Measurements from ENCODE around the gene SERHL2. TPM values are rescaled to one million over a fixed set of nuclear protein-coding genes. Genes with fewer than 3 reads are reported as not detected.

Gene SERHL2
- 0.18 to 0.50 TPM (median 0.24 TPM) in 4 of 5 replicates, not detected in the other for total RNA-seq (2022; extraction: Qiagen RNA extraction)

DNA sequence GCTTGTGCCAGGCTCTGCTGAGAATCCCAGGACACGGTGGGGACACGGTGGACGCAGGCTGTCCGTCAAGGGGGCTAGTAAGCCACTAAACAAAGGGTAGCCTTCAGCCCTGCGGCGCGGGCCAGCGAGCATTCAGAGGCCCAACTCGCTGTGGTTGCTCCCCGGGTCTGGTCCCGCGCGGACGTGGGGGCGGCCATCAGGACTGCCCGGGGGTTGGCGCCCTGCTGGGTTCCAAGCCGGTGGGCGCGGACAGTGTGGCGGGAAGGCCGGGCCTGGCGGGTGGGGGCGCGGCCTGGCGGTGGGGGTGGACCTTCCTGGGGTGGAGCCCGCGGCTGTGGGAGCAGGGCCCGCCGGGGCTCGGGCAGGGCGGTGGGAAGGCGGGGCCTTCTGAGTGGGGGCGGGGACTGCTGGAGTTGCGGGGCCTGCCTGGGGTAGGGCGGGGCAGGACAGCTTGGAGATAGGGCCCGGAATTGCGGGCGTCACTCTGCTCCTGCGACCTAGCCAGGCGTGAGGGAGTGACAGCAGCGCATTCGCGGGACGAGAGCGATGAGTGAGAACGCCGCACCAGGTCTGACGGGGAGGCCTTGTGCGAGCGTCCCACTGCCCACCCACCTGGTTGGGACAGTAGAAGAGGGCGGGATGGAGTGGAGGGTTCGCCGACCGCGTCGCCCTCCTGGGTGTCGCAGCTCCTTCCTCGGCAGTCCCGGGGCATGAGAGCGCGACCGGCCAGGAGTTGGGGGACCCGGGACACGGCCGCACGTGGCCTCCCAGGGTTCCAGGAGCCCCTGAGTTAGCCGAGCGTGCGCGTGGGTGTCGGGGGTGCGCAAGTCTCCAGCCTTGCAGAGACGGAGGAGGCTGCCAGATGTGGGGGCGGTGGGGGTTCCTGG lies at the start of gene SERHL2:
SERHL2 (plus strand) TSS at position 482 of the 887 bp plus-strand sequence; CDS start at position 547, 65 bp downstream.

DNA sequence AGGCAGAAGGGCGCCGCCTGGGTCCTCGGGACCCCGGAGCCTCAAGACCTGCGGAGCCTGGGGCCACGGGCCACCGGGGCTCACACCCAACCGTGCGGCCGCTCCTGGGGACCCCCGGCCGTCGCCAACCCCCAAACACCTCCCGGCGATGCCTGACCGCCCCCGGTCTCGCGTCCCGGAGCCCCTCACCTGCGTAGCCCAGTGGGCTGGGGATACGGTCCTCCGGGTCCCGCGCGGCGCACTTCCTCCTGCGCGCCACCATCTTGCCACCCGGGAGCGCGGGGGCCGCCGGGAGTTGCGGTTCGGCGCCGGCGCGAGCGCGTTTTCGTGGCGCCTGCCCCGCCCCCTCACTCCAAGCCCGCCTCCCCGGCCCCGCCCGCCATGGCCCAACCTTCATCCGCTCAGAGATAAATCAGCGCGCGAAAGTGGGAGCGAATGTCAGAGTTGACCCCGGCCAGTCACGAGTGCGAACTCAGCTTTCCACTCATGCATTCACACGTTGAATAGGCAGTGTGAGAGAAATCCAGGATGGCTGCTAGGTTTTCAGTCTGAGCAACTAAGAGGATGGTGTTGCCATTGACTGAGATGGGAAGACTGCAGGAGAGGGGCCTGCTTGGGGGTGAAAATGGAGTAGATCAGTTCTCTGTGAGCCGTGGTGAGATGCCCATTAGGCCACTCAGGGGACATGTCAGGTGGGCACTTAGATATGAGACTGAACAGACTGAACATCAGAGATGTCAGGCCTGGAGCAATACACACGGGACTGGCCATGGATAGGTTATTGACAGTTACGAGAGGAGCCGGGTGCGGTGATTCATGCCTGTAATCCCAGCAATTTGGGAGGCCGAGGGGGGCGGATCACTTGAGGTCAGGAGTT lies 34.0 kb upstream of the SERHL2 start, which contains the start of gene RRP7A:
RRP7A (minus strand) TSS at position 272 of the 877 bp plus-strand sequence; CDS start at position 262, 10 bp downstream.

GRCh38 chr22:42614312-42615091 lies 60.7 kb downstream of the SERHL2 start, which contains the start of gene POLDIP3:
POLDIP3 (minus strand) TSS chr22:42614883; CDS start chr22:42614857, 26 bp downstream.

Other genes starting within 250 kb of the SERHL2 start
- 0.01 TPM in 1 of 5 replicates, not detected in the others for gene NFAM1, start 121.6 kb upstream of the SERHL2 start, total RNA-seq (2022; extraction: Qiagen RNA extraction)
- gene RRP7A, start 34.2 kb upstream of the SERHL2 start, total RNA-seq (2022; extraction: Qiagen RNA extraction) = 51.3 to 60.7 TPM (median 55.5 TPM) in 5 replicates
- gene POLDIP3, start 60.9 kb downstream of the SERHL2 start, total RNA-seq (2022; extraction: Qiagen RNA extraction) = 38.0 to 42.2 TPM (median 40.7 TPM) in 5 replicates
- not detected in 5 replicates for gene ATP5MGL, start 86.6 kb downstream of the SERHL2 start, total RNA-seq (2022; extraction: Qiagen RNA extraction)
- 98.2 to 129 TPM (median 119 TPM) in 5 replicates for gene CYB5R3, start 95.4 kb downstream of the SERHL2 start, total RNA-seq (2022; extraction: Qiagen RNA extraction)
- gene A4GALT, start 166.9 kb downstream of the SERHL2 start, total RNA-seq (2022; extraction: Qiagen RNA extraction) = 18.1 to 27.6 TPM (median 23.4 TPM) in 5 replicates